HG03521 (cell line): ENCODE data around the gene TICRR.

ENCODE experiments used
- ATAC-seq: cut with Tn5 transposase; IDR thresholded peaks from one replicate; pipeline ENCODE4 v1.9.1; 2021; ENCODE audit warnings: mild to moderate bottlenecking, moderate library complexity; ENCODE audit not compliant: unreplicated experiment

Gene TICRR

DNA sequence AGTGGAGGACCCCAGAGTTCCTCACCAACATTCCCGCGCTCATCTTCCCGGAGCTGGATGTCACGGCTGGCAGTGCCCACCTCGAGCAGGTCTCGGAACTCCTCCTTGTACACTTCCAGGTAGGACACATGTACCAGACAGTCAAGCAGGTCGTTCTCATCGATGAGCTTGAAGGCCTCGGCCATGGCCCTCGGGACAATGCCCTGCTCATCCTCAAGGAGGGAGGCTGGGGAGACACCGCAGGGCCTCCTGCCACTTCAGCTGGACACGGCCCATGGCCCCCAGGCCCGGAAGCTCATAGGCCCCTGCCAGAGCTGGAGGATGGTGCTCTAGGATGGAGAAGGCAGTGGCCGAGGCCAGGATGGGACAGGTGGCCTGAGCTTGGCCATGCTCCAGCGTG is 74.4 kb downstream of the TICRR start:
- no peak for ATAC-seq

- no peak for ATAC-seq
Measured at GRCh38 chr15:89652131-89652530, 76.9 kb downstream of the TICRR start.

DNA sequence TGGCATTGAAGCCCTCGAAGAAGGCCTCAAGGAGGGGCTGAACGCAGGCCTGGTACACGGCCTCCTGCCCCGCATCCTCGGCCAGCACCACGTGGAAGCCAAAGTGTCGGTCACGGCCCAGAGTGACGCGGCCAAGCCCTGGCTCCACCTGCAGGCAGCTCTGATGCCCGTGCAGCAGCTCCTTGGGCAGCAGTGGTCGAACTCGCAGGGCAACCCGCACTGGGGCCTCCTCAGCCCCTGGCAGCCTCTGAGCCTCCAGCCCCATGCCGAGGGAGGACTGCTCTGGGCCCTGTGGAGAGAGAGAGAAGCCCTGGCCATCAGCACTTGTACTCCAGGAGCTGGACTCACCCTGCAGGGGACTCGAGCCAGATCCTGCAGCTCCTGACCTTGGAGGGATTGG is 77.4 kb downstream of the TICRR start:
- no peak for ATAC-seq

- ATAC-seq, result no peak
Measured at GRCh38 chr15:89653578-89653977, 78.3 kb downstream of the TICRR start.

DNA sequence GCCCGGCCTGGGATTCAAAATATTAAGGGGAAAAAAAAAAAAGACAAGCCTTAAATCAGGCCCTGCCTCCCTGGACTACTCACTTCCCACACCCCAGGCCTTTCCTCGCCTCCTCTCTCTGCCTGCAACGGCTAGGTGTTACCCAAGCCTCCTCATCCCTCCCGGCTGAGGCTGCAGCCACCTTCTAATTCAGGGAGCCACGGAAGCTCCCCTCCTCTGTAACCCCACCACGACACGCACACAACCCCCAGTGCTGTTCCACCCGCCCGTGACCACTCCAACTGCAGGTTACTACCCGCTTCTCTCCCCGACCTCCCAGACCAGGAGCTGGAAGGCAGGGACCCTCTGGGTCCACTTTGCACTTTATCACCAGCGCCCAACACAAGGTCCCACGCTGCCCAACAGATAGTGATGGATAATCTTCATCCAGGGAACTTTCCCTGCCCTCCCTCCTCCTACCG is 79.1 kb downstream of the TICRR start:
- no peak for ATAC-seq

DNA sequence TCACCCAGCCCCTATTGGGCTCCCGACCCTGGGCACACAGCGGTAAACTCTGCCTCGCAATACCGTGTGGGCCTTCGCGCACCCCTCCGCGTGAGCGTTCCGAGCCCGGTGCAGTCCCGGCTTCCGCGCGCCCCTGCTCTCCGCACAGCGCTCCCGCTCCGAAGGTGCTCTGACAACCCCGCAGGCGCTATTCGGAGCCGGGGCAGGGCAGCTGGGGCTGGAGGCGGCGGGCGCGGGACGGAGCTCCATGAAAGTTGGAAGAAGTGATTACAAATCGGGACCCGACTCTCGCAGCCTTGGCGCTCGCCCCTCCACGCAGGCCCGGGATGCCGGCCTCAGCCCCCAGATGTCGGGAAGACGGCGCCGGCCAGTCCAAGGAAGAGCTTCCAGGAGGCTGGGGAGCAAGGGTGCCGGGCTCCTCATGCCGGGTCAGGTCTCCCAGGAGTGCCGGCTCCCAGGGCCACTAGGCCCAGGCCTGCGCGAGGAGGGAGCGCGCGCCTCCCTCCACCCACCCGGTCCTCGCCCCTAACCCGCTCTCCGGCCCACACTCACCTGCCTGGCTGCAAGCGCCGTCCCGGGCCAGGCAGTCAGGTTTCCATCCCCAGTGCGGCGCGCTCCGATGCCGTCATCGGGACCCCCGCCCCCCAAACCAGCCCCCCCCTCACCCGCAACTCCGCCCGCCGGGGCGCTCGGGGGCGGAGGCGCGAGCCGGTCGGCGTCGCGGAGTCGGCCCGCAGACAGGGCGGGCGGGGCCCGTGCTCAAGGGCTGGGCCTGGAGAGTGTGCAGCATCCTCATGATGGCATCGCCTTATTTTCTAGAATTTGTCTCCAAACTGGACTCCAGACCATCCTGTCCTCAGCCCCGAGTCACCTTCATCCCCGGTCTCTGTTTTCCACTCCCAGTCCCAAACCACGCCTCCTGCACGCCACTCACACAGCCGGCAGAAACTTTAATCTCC is 79.9 kb downstream of the TICRR start, which contains the start of gene KIF7:
Gene KIF7, minus strand, starts transcription at position 621 of the 959 bp plus-strand sequence. CDS start 2,537 bp downstream, outside the sequence.
- no peak for ATAC-seq

DNA sequence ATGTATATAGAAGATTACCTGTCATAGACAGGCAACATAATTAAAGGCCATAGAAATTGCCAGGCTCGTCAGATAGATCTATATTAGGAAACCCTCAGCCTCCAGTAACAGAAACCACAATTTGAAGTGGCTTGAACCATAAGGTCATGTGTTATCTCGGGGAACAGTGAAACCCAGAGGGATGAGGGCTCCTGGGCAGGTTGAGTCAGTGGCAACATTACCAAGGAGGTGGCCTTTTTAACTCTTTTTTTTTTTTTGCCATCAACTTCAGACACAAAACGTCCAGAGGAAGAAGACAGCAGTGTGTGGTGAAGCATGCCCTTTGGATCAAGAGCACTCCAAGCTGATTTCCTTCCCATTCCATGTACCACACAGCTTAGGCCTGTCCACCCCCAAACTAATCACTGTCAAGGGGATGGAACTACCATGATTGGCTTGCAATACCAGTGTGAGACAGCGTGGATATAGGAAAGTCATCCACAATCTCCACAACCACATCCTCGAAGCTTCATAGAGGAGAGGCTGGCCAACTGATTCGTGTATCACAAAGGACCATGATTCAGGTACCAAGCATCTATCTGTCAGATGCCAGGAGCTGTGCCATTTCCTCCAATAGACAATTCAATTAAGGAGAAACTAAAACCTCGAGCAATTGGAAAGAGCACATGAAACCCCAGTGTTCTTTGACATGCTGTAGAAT is 81.0 kb downstream of the TICRR start:
- no peak for ATAC-seq

DNA sequence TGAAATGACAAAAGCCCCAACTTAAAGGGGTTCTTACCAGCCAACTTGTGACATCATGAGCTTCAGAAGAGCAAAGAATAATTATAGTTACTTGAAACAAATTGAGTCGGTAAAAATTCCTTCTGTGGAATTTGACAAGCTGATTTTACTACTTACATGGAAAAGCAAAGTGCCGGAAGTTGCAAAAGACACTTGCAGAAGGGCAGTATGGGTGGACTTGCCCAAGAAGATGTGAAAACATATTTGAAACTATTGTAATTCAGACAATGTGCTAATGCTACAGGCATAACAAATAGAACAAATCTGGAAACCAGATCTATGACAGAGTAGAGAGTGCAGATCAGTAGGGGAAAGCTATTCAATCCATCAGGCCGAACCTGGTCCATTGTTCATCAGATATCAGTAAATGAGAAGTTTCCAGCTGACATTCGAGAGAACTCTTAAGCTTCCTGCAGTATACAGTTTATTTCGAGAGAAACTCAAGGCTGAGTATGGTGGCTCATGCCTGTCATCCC is 82.5 kb downstream of the TICRR start:
- no peak for ATAC-seq

DNA sequence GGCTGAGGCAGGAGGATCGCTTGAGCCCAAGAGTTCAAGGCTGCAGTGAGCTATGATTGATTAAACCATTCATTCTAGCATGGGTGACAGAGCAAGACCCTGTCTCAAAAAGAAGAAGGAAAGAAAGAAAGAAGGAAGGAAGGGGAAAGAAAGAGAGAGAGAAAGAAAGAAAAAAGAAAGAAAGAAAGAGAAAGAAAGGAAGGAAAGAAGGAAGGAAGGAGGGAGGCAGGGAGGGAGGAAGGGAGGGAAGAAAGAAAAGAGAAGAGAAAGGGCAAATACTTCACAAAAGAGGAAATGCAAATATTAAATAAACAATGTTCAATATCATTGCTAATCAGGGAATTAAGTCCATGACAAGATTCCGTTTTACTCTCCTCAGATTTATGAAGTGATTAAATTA is 84.0 kb downstream of the TICRR start:
- ATAC-seq, result no peak

- ATAC-seq, result no peak
Measured at GRCh38 chr15:89660556-89660955, 85.3 kb downstream of the TICRR start.

GRCh38 chr15:89662893-89663626 is 87.8 kb downstream of the TICRR start:
- no peak for ATAC-seq

GRCh38 chr15:89664441-89665350 is 89.4 kb downstream of the TICRR start:
- ATAC-seq, result no peak

DNA sequence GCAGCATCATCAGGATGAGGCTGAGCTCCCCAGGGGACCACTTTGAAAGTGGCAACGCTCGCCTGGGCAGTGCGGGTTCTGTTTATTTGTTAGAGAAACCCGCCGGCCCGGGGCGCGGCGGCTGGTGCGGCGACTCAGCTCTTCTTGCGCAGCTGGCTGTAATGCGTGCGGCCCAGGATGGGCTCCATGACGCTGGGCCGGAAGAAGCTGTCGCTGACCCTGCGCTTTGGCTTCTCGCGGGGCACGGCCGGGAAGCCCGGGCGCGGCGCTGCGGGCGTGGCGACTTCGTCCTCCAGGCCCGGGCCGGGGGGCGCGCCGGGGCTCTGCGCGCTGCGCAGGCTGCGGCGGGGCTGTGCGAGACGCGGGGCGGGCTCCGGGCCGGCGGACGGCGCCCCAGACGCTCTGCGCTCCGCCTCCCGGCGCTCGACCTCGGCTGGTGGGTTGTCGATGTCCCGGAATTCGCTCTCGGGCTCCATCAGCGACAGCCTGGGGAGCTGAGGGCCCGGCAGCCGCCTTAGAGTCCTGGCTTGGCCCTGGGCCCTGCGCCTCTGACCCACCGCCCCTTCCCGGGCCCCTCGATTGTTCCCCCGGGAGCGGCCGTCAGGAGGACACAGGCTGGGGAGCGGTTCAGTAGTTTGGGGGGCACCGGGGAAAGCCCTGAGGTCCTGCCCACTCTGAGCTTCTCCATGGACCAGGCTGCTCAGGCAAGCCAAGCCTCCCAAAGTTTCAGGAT is 90.3 kb downstream of the TICRR start:
- no peak for ATAC-seq

- no peak for ATAC-seq
Measured at GRCh38 chr15:89666184-89666857, 91.1 kb downstream of the TICRR start.

GRCh38 chr15:89666858-89667705 is 91.8 kb downstream of the TICRR start:
- ATAC-seq, result no peak

DNA sequence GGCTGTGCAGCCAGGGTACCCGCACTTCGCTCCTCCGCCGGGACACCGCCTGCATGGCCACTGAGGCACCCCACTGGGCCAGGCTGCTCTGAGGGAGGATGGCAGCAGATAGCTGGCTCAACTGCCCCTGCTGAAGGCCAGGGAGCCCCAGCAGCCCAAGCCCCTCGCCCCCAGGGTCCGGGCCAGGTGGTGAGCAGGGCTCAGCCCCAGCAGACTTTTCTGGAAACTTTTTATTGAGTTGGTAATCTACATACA is 92.4 kb downstream of the TICRR start:
- no peak for ATAC-seq

DNA sequence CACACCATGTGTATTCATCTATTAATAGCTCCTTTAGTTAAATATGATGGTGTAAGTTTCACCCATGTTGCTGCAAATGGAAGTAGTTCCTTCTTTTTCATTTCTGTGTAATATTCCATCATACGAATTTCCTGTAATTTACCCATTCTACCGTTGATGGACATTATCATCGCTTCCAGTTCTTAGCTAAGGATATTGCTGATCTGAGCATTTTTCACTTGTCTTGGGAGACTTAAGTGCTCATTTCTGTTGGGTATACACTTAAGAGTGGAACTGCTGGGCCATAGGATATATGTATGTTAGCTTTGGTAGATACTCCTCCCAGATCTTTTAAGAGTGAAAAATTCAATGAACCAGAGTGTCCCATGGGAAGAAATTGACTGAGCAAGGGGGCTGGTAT is 92.9 kb downstream of the TICRR start:
- ATAC-seq, result no peak

DNA sequence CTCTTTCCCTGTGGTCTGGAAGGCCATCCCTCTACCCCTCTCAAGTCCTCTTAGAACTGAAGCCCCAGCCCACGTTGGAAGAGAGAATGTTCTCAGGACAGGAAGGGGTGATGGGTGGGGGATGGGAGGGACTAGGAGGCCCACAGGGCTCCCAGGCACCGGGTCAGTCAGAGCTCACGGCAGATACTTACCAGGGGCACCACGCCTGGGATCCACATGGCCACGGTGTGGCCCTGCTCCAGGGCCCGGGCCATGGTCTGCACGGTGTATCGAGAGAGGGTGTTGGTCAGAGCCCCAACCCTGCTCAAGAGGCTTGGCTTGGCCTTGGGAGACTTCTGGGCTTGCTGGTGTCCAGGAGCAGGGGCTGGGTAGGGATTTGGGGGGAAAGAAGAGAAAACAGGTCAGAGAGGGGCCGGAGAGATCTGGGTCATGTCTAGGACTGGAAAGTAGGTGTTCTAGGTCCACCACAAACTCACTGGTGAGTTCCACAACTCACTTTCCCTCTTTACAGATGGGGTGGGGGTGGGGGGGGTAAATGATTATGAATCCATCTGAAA is 94.1 kb downstream of the TICRR start:
- no peak for ATAC-seq
